ENCODE results near the gene MRPS33.
"Not testable (repeated sequence)": the region's sequence is repeated elsewhere in the genome, so short reads cannot be mapped to it uniquely, and the experiment has no call there.

MRPS33 gene

GRCh38 chr7:140990193-140990962 is 24.4 kb downstream of the MRPS33 start:
- Mint-ChIP-seq H3K4me1 (ENCODE audit: low read depth) (no peaks in the 10 kb centered on the region), H3K4me3 (no peak overlapping the region), H3K36me3 (ENCODE audit: low read depth) (no peaks in the 10 kb centered on the region), H3K27ac (no peak overlapping the region), H3K27me3 (peaks cover 5% of the 10 kb centered on the region), H3K9me3 (no peaks in the 10 kb centered on the region)
- DNase-seq, result no peak

GRCh38 chr7:140989068-140989467 is 25.7 kb downstream of the MRPS33 start:
- no peaks in the 10 kb centered on the region for H3K4me1 Mint-ChIP-seq (ENCODE audit: low read depth)
- no peak overlapping the region for H3K4me3 Mint-ChIP-seq
- no peak overlapping the region for H3K27ac Mint-ChIP-seq
- no peak for DNase-seq
- no peaks in the 10 kb centered on the region for H3K36me3 Mint-ChIP-seq (ENCODE audit: low read depth)
- H3K9me3 Mint-ChIP-seq, result peaks cover 5% of the 10 kb centered on the region
- peaks cover 5% of the 10 kb centered on the region for H3K27me3 Mint-ChIP-seq

GRCh38 chr7:140983802-140984201 is 30.9 kb downstream of the MRPS33 start:
- Mint-ChIP-seq H3K4me3 (no peak overlapping the region), H3K9me3 (peaks cover 5% of the 10 kb centered on the region), H3K27me3 (peaks cover 10% of the 10 kb centered on the region), H3K36me3 (ENCODE audit: low read depth) (no peaks in the 10 kb centered on the region), H3K4me1 (ENCODE audit: low read depth) (no peaks in the 10 kb centered on the region), H3K27ac (no peak overlapping the region)
- DNase-seq, result no peak

- no peak for DNase-seq
- no peak overlapping the region for H3K4me3 Mint-ChIP-seq
- H3K27me3 Mint-ChIP-seq, result peaks cover 10% of the 10 kb centered on the region
- H3K36me3 Mint-ChIP-seq (ENCODE audit: low read depth), result no peaks in the 10 kb centered on the region
- no peak overlapping the region for H3K27ac Mint-ChIP-seq
- no peaks in the 10 kb centered on the region for H3K4me1 Mint-ChIP-seq (ENCODE audit: low read depth)
- peaks cover 5% of the 10 kb centered on the region for H3K9me3 Mint-ChIP-seq
These were observed 32.2 kb downstream of the MRPS33 start for GRCh38 chr7:140982508-140982907.

- Mint-ChIP-seq H3K4me3 (no peak overlapping the region), H3K27me3 (peaks cover 10% of the 10 kb centered on the region), H3K36me3 (ENCODE audit: low read depth) (no peaks in the 10 kb centered on the region), H3K27ac (no peak overlapping the region), H3K4me1 (ENCODE audit: low read depth) (peaks cover 2% of the 10 kb centered on the region), H3K9me3 (peaks cover 5% of the 10 kb centered on the region)
- DNase-seq, result no peak
These were observed 32.8 kb downstream of the MRPS33 start for GRCh38 chr7:140981951-140982350.

- DNase-seq, result no peak
- H3K36me3 Mint-ChIP-seq (ENCODE audit: low read depth), result no peaks in the 10 kb centered on the region
- H3K4me1 Mint-ChIP-seq (ENCODE audit: low read depth), result peaks cover 2% of the 10 kb centered on the region
- H3K27me3 Mint-ChIP-seq, result peaks cover 5% of the 10 kb centered on the region
- H3K27ac Mint-ChIP-seq, result no peak overlapping the region
- no peaks in the 10 kb centered on the region for H3K9me3 Mint-ChIP-seq
- no peak overlapping the region for H3K4me3 Mint-ChIP-seq
These were observed 37.0 kb downstream of the MRPS33 start for GRCh38 chr7:140977741-140978140.

GRCh38 chr7:140972876-140973829 is 41.6 kb downstream of the MRPS33 start:
- no peak overlapping the region for H3K27ac Mint-ChIP-seq
- H3K36me3 Mint-ChIP-seq (ENCODE audit: low read depth), result no peaks in the 10 kb centered on the region
- no peak for DNase-seq
- peaks cover 2% of the 10 kb centered on the region for H3K4me1 Mint-ChIP-seq (ENCODE audit: low read depth)
- no peak overlapping the region for H3K4me3 Mint-ChIP-seq
- no peaks in the 10 kb centered on the region for H3K9me3 Mint-ChIP-seq
- H3K27me3 Mint-ChIP-seq, result no peaks in the 10 kb centered on the region

- no peak overlapping the region for H3K27ac Mint-ChIP-seq
- H3K36me3 Mint-ChIP-seq (ENCODE audit: low read depth), result no peaks in the 10 kb centered on the region
- no peak for DNase-seq
- H3K4me3 Mint-ChIP-seq, result no peak overlapping the region
- no peaks in the 10 kb centered on the region for H3K27me3 Mint-ChIP-seq
- peaks cover 2% of the 10 kb centered on the region for H3K4me1 Mint-ChIP-seq (ENCODE audit: low read depth)
- H3K9me3 Mint-ChIP-seq, result no peaks in the 10 kb centered on the region
These were observed 42.4 kb downstream of the MRPS33 start for GRCh38 chr7:140972344-140972743.

- Mint-ChIP-seq H3K4me1 (ENCODE audit: low read depth) (no peaks in the 10 kb centered on the region), H3K4me3 (no peak overlapping the region), H3K9me3 (no peaks in the 10 kb centered on the region), H3K27me3 (no peaks in the 10 kb centered on the region), H3K36me3 (ENCODE audit: low read depth) (no peaks in the 10 kb centered on the region), H3K27ac (no peak overlapping the region)
- no peak for DNase-seq
These were observed 47.3 kb downstream of the MRPS33 start for GRCh38 chr7:140967438-140967837.

- Mint-ChIP-seq H3K4me1 (ENCODE audit: low read depth) (no peaks in the 10 kb centered on the region), H3K4me3 (no peak overlapping the region), H3K27ac (no peak overlapping the region), H3K27me3 (no peaks in the 10 kb centered on the region), H3K36me3 (ENCODE audit: low read depth) (no peaks in the 10 kb centered on the region), H3K9me3 (no peaks in the 10 kb centered on the region)
- DNase-seq, result no peak
These were observed 48.1 kb downstream of the MRPS33 start for GRCh38 chr7:140966561-140967233.

- Mint-ChIP-seq H3K4me1 (ENCODE audit: low read depth) (no peaks in the 10 kb centered on the region), H3K27ac (no peak overlapping the region), H3K36me3 (ENCODE audit: low read depth) (no peaks in the 10 kb centered on the region), H3K4me3 (no peak overlapping the region), H3K27me3 (no peaks in the 10 kb centered on the region), H3K9me3 (no peaks in the 10 kb centered on the region)
- no peak for DNase-seq
These were observed 53.6 kb downstream of the MRPS33 start for GRCh38 chr7:140961117-140961516.

GRCh38 chr7:140956997-140957396 is 57.8 kb downstream of the MRPS33 start:
- not testable (repeated sequence) for H3K4me1 Mint-ChIP-seq (ENCODE audit: low read depth); H3K9me3 Mint-ChIP-seq; H3K27ac Mint-ChIP-seq; DNase-seq; H3K27me3 Mint-ChIP-seq; H3K36me3 Mint-ChIP-seq (ENCODE audit: low read depth); H3K4me3 Mint-ChIP-seq
